Measurements from ENCODE around the gene CEBPB.

Gene CEBPB

DNA sequence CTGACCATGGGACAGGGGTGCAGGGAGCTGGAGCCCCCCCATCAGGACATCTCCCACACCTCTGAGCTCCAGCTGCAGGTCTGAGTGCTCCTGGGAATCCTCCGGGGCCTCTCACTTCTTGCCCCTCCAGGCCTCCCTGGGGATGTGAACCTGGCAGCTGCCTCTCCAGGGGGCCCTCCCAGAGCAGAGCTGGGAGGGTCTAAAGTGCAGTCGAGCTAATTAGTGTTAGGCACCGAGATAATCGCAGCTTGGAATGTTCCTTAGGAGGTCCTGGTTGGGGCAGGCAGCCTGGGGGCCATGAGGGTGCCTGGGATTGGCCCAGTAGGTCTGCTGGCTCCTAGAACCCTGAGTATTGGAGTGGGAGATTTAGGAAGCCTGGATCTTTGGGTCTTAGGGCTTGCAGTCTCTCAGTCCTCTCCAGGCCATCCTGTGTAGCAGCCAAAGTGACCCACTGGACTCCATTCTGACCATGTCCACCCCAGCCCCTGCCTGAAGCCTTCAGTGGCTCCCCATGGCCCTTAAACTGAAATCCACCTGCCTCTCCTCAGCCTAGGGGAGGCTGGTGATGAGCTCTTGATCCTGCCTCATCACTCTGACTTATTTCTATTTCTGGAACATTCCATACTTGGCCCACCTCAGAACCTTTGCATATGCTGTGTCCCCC lies 26.0 kb downstream of the CEBPB start:
- DNase-seq (ENCODE audit: low spot score) = no peak
- TF ChIP-seq, protein P1, sequence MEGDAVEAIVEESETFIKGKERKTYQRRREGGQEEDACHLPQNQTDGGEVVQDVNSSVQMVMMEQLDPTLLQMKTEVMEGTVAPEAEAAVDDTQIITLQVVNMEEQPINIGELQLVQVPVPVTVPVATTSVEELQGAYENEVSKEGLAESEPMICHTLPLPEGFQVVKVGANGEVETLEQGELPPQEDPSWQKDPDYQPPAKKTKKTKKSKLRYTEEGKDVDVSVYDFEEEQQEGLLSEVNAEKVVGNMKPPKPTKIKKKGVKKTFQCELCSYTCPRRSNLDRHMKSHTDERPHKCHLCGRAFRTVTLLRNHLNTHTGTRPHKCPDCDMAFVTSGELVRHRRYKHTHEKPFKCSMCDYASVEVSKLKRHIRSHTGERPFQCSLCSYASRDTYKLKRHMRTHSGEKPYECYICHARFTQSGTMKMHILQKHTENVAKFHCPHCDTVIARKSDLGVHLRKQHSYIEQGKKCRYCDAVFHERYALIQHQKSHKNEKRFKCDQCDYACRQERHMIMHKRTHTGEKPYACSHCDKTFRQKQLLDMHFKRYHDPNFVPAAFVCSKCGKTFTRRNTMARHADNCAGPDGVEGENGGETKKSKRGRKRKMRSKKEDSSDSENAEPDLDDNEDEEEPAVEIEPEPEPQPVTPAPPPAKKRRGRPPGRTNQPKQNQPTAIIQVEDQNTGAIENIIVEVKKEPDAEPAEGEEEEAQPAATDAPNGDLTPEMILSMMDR (IDR thresholded peaks at IDR 0.05; ENCODE audit: extremely low read depth, missing control alignments) = no peak

DNA sequence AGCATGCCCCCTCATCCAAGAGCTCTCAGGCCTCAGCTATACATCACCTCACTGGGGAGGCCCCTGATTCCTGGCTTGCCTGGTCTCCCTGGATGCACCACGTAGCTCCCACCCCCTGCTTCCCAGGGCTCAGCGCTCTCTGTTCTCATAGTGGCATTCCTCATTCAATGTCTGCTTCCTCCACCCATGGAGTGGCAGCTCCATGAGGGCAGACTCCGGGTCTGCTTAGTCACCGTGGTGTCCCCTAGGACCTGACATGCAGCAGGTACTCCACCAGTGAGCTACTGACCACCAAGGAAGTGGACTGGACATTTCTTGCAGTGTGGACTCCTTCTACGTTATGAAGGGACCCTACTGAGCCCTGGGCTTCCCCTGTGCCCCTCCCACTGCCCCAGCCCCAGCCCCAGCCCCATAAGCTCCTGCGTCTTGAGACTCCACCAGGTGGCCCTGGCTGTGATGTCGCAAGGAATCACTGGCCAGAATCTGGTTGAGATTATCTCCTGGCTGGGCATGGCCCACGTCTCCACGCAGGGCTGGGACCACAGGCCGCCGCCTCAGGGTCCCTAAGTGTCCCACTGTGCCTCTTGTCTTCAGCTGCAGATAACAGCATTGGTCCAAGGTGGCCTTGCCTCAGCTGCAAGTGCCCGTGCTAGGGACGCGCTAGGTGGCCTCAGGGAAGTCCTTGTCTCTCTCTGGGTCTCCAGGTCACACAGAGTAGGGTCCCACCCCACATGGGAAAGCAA lies 26.7 kb downstream of the CEBPB start:
- TF ChIP-seq, protein P1 (IDR thresholded peaks at IDR 0.05; ENCODE audit: extremely low read depth, missing control alignments) = no peak
- DNase-seq (ENCODE audit: low spot score) = no peak

DNA sequence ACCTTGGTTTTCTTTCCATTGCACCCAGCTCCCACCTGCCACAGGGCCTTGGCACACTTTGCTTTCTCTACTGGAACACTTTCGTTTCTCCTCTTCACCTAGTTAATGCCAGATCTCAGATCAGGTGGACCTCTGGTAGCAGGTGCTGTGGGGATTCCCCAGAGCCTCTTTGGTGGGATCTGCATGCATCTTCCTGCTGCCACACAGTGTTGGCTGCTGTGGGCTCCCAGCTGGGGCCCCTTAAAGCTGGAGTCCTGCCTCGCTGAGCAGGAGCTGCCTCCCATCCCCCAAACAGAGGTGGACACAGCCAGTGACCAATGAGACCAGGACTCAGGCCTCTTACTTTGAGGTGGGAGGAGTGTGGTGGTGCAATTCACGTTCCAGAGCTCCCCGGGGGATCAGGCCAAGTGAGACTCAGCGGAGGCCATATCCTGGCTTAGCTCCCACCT lies 28.4 kb downstream of the CEBPB start:
- DNase-seq (ENCODE audit: low spot score) = no peak
- TF ChIP-seq, protein P1 (IDR thresholded peaks at IDR 0.05; ENCODE audit: extremely low read depth, missing control alignments) = no peak

DNA sequence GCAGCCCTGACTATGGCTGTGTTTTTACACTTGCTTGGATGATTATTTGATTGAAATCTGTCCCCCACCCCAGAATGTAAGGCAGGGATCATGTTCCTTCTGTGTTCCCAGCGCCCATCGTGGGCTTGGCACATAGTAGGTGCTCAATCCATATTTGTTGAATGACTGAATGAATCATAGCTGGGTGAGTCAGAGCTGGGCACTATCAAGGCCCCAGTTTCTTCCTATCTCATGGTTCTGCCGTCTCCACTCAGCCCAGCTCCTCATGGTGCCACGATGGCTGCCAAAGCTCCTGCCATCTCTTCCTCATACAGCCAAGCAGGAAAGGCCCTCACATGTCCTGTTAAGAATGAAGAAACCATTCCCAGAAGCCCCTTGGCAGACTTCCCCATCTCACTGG lies 29.0 kb downstream of the CEBPB start:
- DNase-seq (ENCODE audit: low spot score) = no peak
- TF ChIP-seq, protein P1 (IDR thresholded peaks at IDR 0.05; ENCODE audit: extremely low read depth, missing control alignments) = no peak

DNA sequence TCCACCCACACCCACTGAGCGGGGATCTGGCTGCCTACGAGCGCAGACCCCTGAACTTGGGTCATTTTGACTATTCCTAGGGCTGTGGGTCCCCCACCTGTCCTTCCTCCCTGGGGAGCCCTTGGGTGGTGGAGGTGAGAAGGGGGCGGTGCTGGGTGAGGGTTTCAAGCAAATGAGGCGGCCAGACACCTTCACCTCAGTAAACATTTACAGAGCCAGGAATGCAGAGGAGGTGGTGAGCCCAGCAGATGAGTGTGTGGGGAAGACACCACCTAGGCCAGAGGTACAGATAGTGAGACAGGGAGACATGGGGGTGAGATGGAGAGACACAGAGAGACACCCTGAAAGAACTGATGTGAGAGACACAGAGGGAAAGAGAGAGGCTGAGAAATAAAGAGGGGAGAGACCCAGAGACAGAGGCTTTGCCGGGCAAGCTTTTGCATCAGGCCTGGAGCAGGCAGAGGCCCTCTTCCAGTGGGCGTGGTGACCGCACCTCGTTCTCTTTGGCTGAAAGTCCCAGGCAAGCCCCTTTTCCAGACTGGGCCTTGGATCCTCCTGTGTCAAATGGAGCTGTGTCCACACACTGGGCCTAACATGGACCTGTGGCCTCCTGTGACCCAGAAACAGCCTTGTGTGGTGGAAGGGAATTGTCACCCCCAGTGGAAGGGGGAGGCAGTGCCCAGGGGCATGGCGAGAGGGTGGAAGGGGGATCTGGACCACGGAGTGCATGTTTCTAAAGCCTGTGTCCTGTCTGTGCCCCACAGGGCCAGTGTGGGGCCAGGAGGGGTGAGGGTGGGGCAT lies 29.7 kb downstream of the CEBPB start:
- no peak for DNase-seq (ENCODE audit: low spot score)
- TF ChIP-seq, protein P1 (IDR thresholded peaks at IDR 0.05; ENCODE audit: extremely low read depth, missing control alignments) = no peak

DNA sequence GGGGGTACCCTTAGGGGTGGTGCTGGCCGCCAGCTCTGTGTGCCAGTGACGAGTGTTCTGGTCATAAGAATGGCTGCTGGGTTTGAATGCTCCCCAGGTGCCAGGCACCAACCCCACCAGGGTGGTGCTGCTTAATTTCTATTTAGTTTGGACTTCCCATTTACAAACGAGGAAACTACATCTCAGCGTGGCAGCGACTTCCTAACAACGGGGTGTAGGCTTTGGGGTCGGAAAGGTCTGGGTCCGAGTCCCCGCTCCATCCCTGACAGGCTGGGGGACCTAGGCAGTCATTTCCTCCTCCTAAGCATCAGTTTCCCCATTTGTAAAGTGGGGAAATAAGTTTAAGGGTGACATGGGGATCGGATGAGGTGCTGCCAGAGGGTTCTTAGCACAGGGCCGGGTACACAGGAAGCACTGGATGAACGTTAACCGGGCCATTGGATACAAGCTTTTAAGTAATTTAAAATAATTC lies 30.3 kb downstream of the CEBPB start:
- DNase-seq (ENCODE audit: low spot score) = no peak
- TF ChIP-seq, protein P1 (IDR thresholded peaks at IDR 0.05; ENCODE audit: extremely low read depth, missing control alignments) = no peak
